ENCODE measurements around the gene INSR. TPM values are rescaled to one million over a fixed set of nuclear protein-coding genes. Genes with fewer than 3 reads are reported as not detected.
"Not testable (repeated sequence)": the region's sequence is repeated elsewhere in the genome, so short reads cannot be mapped to it uniquely, and the experiment has no call there.

INSR gene
- total RNA-seq, 1 donor from 2014 or later, result 7.9 TPM

- Histone ChIP-seq H4K20me1 (ENCODE audit: insufficient read depth, low read length) (no peaks in the 10 kb centered on the region), H3K4me1 (ENCODE audit: insufficient read depth, low read length) (no peaks in the 10 kb centered on the region), H3K27me3 (ENCODE audit: insufficient read depth, low read length) (no peaks in the 10 kb centered on the region), H3K27ac (ENCODE audit: low read depth, low read length) (no peak overlapping the region), H3K79me2 (ENCODE audit: insufficient read depth, low read length) (no peaks in the 10 kb centered on the region), H3K4me3 (ENCODE audit: insufficient read depth, low read depth, low read length) (no peak overlapping the region), H3K9ac (ENCODE audit: low read length) (no peak overlapping the region), H2AFZ (ENCODE audit: low read depth, low read length) (no peak overlapping the region), H3K36me3 (ENCODE audit: insufficient read depth, low read length) (no peaks in the 10 kb centered on the region), H3K4me2 (ENCODE audit: low read length) (no peak overlapping the region), H3K9me3 (ENCODE audit: insufficient read depth, low read depth, low read length) (no peaks in the 10 kb centered on the region)
- Mint-ChIP-seq H3K27ac (ENCODE audit: unreplicated experiment) (no peak overlapping the region), H3K4me3 (ENCODE audit: unreplicated experiment) (no peak overlapping the region), H3K27me3 (ENCODE audit: low read depth, unreplicated experiment) (no peaks in the 10 kb centered on the region), H3K4me1 (ENCODE audit: low read depth, unreplicated experiment) (no peaks in the 10 kb centered on the region), H3K9me3 (ENCODE audit: unreplicated experiment) (no peaks in the 10 kb centered on the region), H3K36me3 (ENCODE audit: low read depth, unreplicated experiment) (peaks cover 2% of the 10 kb centered on the region)
- DNase-seq (ENCODE audit: low read depth), result no peak
- no peak for TF ChIP-seq EZH2 (IDR thresholded peaks at IDR 0.05; ENCODE audit: insufficient read depth, low read length)
- TF ChIP-seq, protein P1, sequence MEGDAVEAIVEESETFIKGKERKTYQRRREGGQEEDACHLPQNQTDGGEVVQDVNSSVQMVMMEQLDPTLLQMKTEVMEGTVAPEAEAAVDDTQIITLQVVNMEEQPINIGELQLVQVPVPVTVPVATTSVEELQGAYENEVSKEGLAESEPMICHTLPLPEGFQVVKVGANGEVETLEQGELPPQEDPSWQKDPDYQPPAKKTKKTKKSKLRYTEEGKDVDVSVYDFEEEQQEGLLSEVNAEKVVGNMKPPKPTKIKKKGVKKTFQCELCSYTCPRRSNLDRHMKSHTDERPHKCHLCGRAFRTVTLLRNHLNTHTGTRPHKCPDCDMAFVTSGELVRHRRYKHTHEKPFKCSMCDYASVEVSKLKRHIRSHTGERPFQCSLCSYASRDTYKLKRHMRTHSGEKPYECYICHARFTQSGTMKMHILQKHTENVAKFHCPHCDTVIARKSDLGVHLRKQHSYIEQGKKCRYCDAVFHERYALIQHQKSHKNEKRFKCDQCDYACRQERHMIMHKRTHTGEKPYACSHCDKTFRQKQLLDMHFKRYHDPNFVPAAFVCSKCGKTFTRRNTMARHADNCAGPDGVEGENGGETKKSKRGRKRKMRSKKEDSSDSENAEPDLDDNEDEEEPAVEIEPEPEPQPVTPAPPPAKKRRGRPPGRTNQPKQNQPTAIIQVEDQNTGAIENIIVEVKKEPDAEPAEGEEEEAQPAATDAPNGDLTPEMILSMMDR (IDR thresholded peaks at IDR 0.05; ENCODE audit: insufficient read depth, low read depth, low read length), result no peak
- no peak for FAIRE-seq
Measured at GRCh38 chr19:7152568-7152967, 141.6 kb downstream of the INSR start.

DNA sequence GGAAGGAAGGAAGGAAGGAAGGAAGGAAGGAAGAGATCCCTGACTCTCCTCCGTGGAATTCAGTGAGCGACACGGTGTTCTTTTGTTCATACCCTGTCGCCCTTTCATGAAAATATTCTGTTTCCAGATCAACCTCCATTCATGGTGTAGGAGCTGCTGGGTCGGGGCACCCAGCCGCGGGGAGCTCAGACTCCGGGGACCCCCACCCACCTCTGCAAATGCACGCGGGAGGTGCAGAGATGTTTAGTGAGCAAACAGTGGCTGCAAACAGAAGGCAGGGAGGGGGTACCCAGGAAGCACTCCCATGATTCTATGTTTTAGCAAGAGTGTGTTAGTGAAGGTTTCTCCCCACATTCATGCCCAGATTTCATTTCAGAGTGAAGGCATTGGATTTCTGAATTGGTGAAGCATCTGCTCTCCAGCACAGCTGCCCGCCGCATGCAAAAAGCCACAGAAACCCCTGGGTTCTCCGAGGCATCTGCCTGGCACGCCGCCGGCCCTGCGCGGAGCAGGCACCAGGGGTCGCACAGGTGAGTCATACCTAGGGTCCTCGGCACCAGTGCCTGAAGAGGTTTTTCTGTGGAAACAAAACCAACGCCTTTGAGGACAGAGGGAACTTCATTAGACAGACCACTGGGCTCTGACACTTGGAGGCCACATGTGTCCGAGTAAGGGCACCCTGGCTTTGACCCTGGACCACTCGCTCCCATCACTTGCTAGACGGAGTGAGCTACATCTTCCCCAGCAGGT lies 144.1 kb downstream of the INSR start:
- H3K27ac ChIP-seq (ENCODE audit: low read depth, low read length), result no peak overlapping the region
- H3K9ac ChIP-seq (ENCODE audit: low read length), result no peak overlapping the region
- no peak for TF ChIP-seq EZH2 (IDR thresholded peaks at IDR 0.05; ENCODE audit: insufficient read depth, low read length)
- TF ChIP-seq, protein P1 (IDR thresholded peaks at IDR 0.05; ENCODE audit: insufficient read depth, low read depth, low read length), result no peak
- no peak overlapping the region for H3K27ac Mint-ChIP-seq (ENCODE audit: unreplicated experiment)
- no peak overlapping the region for H3K4me3 Mint-ChIP-seq (ENCODE audit: unreplicated experiment)
- no peaks in the 10 kb centered on the region for H3K79me2 ChIP-seq (ENCODE audit: insufficient read depth, low read length)
- no peaks in the 10 kb centered on the region for H3K27me3 Mint-ChIP-seq (ENCODE audit: low read depth, unreplicated experiment)
- H3K9me3 Mint-ChIP-seq (ENCODE audit: unreplicated experiment), result no peaks in the 10 kb centered on the region
- peaks cover 4% of the 10 kb centered on the region for H3K36me3 Mint-ChIP-seq (ENCODE audit: low read depth, unreplicated experiment)
- no peak for DNase-seq (ENCODE audit: low read depth)
- no peaks in the 10 kb centered on the region for H3K36me3 ChIP-seq (ENCODE audit: insufficient read depth, low read length)
- H2AFZ ChIP-seq (ENCODE audit: low read depth, low read length), result no peak overlapping the region
- no peaks in the 10 kb centered on the region for H3K4me1 ChIP-seq (ENCODE audit: insufficient read depth, low read length)
- H3K4me3 ChIP-seq (ENCODE audit: insufficient read depth, low read depth, low read length), result no peak overlapping the region
- FAIRE-seq, result no peak
- H3K4me1 Mint-ChIP-seq (ENCODE audit: low read depth, unreplicated experiment), result no peaks in the 10 kb centered on the region
- no peaks in the 10 kb centered on the region for H4K20me1 ChIP-seq (ENCODE audit: insufficient read depth, low read length)
- H3K4me2 ChIP-seq (ENCODE audit: low read length), result no peak overlapping the region
- no peaks in the 10 kb centered on the region for H3K9me3 ChIP-seq (ENCODE audit: insufficient read depth, low read depth, low read length)
- no peaks in the 10 kb centered on the region for H3K27me3 ChIP-seq (ENCODE audit: insufficient read depth, low read length)

DNA sequence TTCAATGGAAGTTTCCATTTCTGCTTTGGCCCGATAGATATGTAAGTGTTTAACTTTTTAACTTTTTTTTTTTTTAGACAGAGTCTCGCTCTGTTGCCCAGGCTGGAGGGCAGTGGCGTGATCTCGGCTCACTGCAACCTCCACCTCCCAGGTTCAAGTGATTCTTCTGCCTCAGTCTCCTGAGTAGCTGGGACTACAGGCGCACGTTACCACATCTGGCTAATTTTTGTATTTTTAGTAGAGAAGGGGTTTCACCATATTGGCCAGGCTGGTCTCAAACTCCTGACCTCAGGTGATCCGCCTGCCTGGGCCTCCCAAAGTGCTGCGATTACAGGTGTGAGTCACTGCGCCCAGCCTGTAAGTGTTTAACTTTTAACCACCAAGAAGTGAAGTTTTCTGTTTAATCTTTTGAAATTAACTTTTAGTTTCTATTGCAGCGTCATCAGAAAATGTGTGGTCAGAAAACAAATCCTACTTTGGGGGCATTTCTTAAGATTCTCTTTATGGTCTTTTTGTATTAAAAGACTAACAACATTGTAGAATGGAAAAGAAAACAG lies 147.0 kb downstream of the INSR start:
- H3K4me2 ChIP-seq (ENCODE audit: low read length); FAIRE-seq; H3K9me3 Mint-ChIP-seq (ENCODE audit: unreplicated experiment); H3K27ac Mint-ChIP-seq (ENCODE audit: unreplicated experiment); H3K36me3 ChIP-seq (ENCODE audit: insufficient read depth, low read length); H3K36me3 Mint-ChIP-seq (ENCODE audit: low read depth, unreplicated experiment); H3K4me1 Mint-ChIP-seq (ENCODE audit: low read depth, unreplicated experiment); H3K4me3 ChIP-seq (ENCODE audit: insufficient read depth, low read depth, low read length); H3K4me3 Mint-ChIP-seq (ENCODE audit: unreplicated experiment); H3K9ac ChIP-seq (ENCODE audit: low read length); H2AFZ ChIP-seq (ENCODE audit: low read depth, low read length); H3K79me2 ChIP-seq (ENCODE audit: insufficient read depth, low read length); H3K4me1 ChIP-seq (ENCODE audit: insufficient read depth, low read length); H3K9me3 ChIP-seq (ENCODE audit: insufficient read depth, low read depth, low read length); DNase-seq (ENCODE audit: low read depth); H3K27me3 ChIP-seq (ENCODE audit: insufficient read depth, low read length); H4K20me1 ChIP-seq (ENCODE audit: insufficient read depth, low read length); H3K27ac ChIP-seq (ENCODE audit: low read depth, low read length); H3K27me3 Mint-ChIP-seq (ENCODE audit: low read depth, unreplicated experiment): not testable (repeated sequence)

- H3K27ac Mint-ChIP-seq (ENCODE audit: unreplicated experiment); H3K36me3 Mint-ChIP-seq (ENCODE audit: low read depth, unreplicated experiment); H3K4me2 ChIP-seq (ENCODE audit: low read length); H3K4me1 Mint-ChIP-seq (ENCODE audit: low read depth, unreplicated experiment); H3K4me3 Mint-ChIP-seq (ENCODE audit: unreplicated experiment); H3K9ac ChIP-seq (ENCODE audit: low read length); H3K9me3 ChIP-seq (ENCODE audit: insufficient read depth, low read depth, low read length); H4K20me1 ChIP-seq (ENCODE audit: insufficient read depth, low read length); H3K4me1 ChIP-seq (ENCODE audit: insufficient read depth, low read length); H3K36me3 ChIP-seq (ENCODE audit: insufficient read depth, low read length); H3K27me3 Mint-ChIP-seq (ENCODE audit: low read depth, unreplicated experiment); H3K79me2 ChIP-seq (ENCODE audit: insufficient read depth, low read length); H3K4me3 ChIP-seq (ENCODE audit: insufficient read depth, low read depth, low read length); H2AFZ ChIP-seq (ENCODE audit: low read depth, low read length); H3K27me3 ChIP-seq (ENCODE audit: insufficient read depth, low read length); H3K9me3 Mint-ChIP-seq (ENCODE audit: unreplicated experiment); FAIRE-seq; DNase-seq (ENCODE audit: low read depth); H3K27ac ChIP-seq (ENCODE audit: low read depth, low read length): not testable (repeated sequence)
Measured at GRCh38 chr19:7146086-7146485, 148.1 kb downstream of the INSR start.

Data from astrocyte (in vitro differentiated cells and primary cell).